SK-N-SH (cell line): Measurements from ENCODE around the gene GH2.

ENCODE experiments used
- CTCF ChIP-seq: fragments of 200-600 bp; sonication (generic); IDR thresholded peaks from 2 replicates; pipeline ENCODE4 v1.6.1; 2017; ENCODE audit warnings: antibody characterized with exemption, mild to moderate bottlenecking, moderate library complexity
- JUND ChIP-seq: IDR thresholded peaks from 2 replicates; pipeline ENCODE4 v1.4.0; 2012
- MAX ChIP-seq: IDR thresholded peaks from 2 replicates; pipeline ENCODE4 v1.4.0; 2012; ENCODE audit warnings: low read depth
- RAD21 ChIP-seq: IDR thresholded peaks from 2 replicates; pipeline ENCODE4 v1.6.1; 2012; ENCODE audit warnings: mild to moderate bottlenecking, low read length
- RXRA ChIP-seq: IDR thresholded peaks from 2 replicates; pipeline ENCODE4 v1.4.0; 2012; ENCODE audit warnings: low read depth, mild to moderate bottlenecking, borderline replicate concordance
- SIN3A ChIP-seq: IDR thresholded peaks from 2 replicates; pipeline ENCODE4 v1.6.1; 2012; ENCODE audit warnings: low read depth, mild to moderate bottlenecking, low read length, moderate library complexity, borderline replicate concordance
- TEAD4 ChIP-seq: IDR thresholded peaks from 2 replicates; pipeline ENCODE4 v1.4.0; 2012; ENCODE audit warnings: mild to moderate bottlenecking, borderline replicate concordance; ENCODE audit not compliant: insufficient read depth
- USF1 ChIP-seq: IDR thresholded peaks from 2 replicates; pipeline ENCODE4 v1.4.0; 2012; ENCODE audit warnings: low read depth, borderline replicate concordance

- TF ChIP-seq CTCF, result no peak
- TF ChIP-seq RAD21, result no peak
- no peak for TF ChIP-seq USF1
- no peak for TF ChIP-seq SIN3A
- no peak for TF ChIP-seq MAX
- TF ChIP-seq TEAD4, result no peak
- TF ChIP-seq JUND, result no peak
- no peak for TF ChIP-seq RXRA
Measured at GRCh38 chr17:63859257-63859656, 22.5 kb downstream of the GH2 start.
